GM18873 (cell line): ENCODE results near the gene RETREG1.
"Not testable (repeated sequence)": the region's sequence is repeated elsewhere in the genome, so short reads cannot be mapped to it uniquely, and the experiment has no call there.

Experiments
- ATAC-seq: cut with Tn5 transposase; IDR thresholded peaks from one replicate; pipeline ENCODE4 v1.9.1; 2021; ENCODE audit warnings: mild to moderate bottlenecking, moderate library complexity, moderate number of reproducible peaks; ENCODE audit not compliant: unreplicated experiment, low FRiP score

Gene RETREG1

GRCh38 chr5:16461782-16462181 lies 155.0 kb downstream of the RETREG1 start:
- no peak for ATAC-seq

- ATAC-seq = no peak
Measured at GRCh38 chr5:16461026-16461425, 155.8 kb downstream of the RETREG1 start.

GRCh38 chr5:16459451-16459850 lies 157.3 kb downstream of the RETREG1 start:
- ATAC-seq = no peak

- ATAC-seq = no peak
Measured at GRCh38 chr5:16457853-16458252, 158.9 kb downstream of the RETREG1 start.

- ATAC-seq = no peak
Measured at GRCh38 chr5:16457451-16457850, 159.3 kb downstream of the RETREG1 start.

GRCh38 chr5:16456103-16456832 lies 160.5 kb downstream of the RETREG1 start:
- peak; percentile 58 for ATAC-seq

- peak; percentile 11 for ATAC-seq
Measured at GRCh38 chr5:16455668-16456067, 161.1 kb downstream of the RETREG1 start.

GRCh38 chr5:16454686-16455085 lies 162.1 kb downstream of the RETREG1 start:
- ATAC-seq = no peak

- ATAC-seq = no peak
Measured at GRCh38 chr5:16453609-16454008, 163.2 kb downstream of the RETREG1 start.

- no peak for ATAC-seq
Measured at GRCh38 chr5:16450163-16450562, 166.6 kb downstream of the RETREG1 start.

- ATAC-seq = no peak
Measured at GRCh38 chr5:16446993-16447392, 169.8 kb downstream of the RETREG1 start.

- ATAC-seq = no peak
Measured at GRCh38 chr5:16437977-16438376, 178.8 kb downstream of the RETREG1 start.

GRCh38 chr5:16436065-16436682 lies 180.6 kb downstream of the RETREG1 start:
- ATAC-seq = not testable (repeated sequence)

GRCh38 chr5:16431490-16431889 lies 185.3 kb downstream of the RETREG1 start:
- ATAC-seq = no peak

GRCh38 chr5:16430349-16431089 lies 186.3 kb downstream of the RETREG1 start:
- no peak for ATAC-seq

- ATAC-seq = no peak
Measured at GRCh38 chr5:16428359-16428758, 188.4 kb downstream of the RETREG1 start.

GRCh38 chr5:16427587-16427986 lies 189.2 kb downstream of the RETREG1 start:
- no peak for ATAC-seq
